Body of pancreas (tissue), 4 donors: ENCODE measurements around the gene MRPL45.

Source experiments
- CTCF ChIP-seq, 7 experiments: fragments of 450-650 bp in 4 of 7; fragments of 200-600 bp in 3 of 7; sonication (generic) in 3 of 7; IDR thresholded peaks; one replicate each; pipeline ENCODE4 v1.5.1; 2016 to 2019; ENCODE audit warnings: antibody characterized with exemption in 7 of 7
- POLR2A ChIP-seq, 3 donors: fragments of 450-650 bp; IDR thresholded peaks; one replicate each; pipeline ENCODE4 v1.6.1; 2016; ENCODE audit warnings: antibody characterized with exemption in 3 of 3, mild to moderate bottlenecking in 2 of 3

GRCh38 chr17:38338535-38338934 lies 41.6 kb downstream of the MRPL45 start:
- TF ChIP-seq CTCF (IDR thresholded peaks at IDR 0.05) = no peak
- no peak for TF ChIP-seq POLR2A (IDR thresholded peaks at IDR 0.05)
